Fibroblast of mammary gland (primary cell): ENCODE measurements around the gene GLI3.

Experiments used
- DNase-seq: peaks from one replicate; pipeline ENCODE4 v3.0.0-alpha.2; 2010; ENCODE audit warnings: low read depth
- H3K4me3 ChIP-seq: 2 replicates; pipeline ENCODE4 v1.5.1; 2011; ENCODE audit warnings: low read depth, mild to moderate bottlenecking, low read length, moderate library complexity; ENCODE audit not compliant: control insufficient read depth
- TF ChIP-seq, protein P1 (sequence below): conservative IDR thresholded peaks from 2 replicates; pipeline ENCODE4 v1.5.1; 2011; ENCODE audit warnings: low read depth, low read length, inconsistent platforms; ENCODE audit not compliant: control insufficient read depth, insufficient read depth

The GLI3 gene

DNA sequence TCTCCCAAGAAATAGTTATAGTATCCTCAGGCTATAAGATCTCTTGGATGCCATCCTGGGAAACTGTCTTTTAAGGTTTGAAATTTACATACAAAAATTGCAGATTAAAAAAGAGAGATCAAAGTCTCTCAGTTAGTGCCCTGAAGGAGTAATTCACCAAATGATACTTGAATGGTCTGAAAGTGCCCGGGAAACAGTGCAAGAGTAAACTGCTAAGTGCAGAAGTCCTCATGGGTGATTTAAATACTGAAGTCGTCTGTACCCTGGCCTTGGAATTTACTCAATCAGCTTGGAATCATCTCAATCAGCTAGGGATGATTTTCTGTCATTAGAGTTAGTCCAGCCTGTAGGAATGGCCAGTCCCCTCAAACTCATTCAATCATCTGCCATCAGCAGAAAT is 155.3 kb downstream of the GLI3 start:
- TF ChIP-seq, protein P1, sequence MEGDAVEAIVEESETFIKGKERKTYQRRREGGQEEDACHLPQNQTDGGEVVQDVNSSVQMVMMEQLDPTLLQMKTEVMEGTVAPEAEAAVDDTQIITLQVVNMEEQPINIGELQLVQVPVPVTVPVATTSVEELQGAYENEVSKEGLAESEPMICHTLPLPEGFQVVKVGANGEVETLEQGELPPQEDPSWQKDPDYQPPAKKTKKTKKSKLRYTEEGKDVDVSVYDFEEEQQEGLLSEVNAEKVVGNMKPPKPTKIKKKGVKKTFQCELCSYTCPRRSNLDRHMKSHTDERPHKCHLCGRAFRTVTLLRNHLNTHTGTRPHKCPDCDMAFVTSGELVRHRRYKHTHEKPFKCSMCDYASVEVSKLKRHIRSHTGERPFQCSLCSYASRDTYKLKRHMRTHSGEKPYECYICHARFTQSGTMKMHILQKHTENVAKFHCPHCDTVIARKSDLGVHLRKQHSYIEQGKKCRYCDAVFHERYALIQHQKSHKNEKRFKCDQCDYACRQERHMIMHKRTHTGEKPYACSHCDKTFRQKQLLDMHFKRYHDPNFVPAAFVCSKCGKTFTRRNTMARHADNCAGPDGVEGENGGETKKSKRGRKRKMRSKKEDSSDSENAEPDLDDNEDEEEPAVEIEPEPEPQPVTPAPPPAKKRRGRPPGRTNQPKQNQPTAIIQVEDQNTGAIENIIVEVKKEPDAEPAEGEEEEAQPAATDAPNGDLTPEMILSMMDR = no peak
- no peak overlapping the region for H3K4me3 ChIP-seq
- no peak for DNase-seq

- H3K4me3 ChIP-seq = no peak overlapping the region
- DNase-seq = no peak
- TF ChIP-seq, protein P1 = no peak
These were observed 156.0 kb downstream of the GLI3 start for GRCh38 chr7:42080841-42081586.

- TF ChIP-seq, protein P1 = no peak
- no peak for DNase-seq
- no peak overlapping the region for H3K4me3 ChIP-seq
These were observed 159.5 kb downstream of the GLI3 start for GRCh38 chr7:42077271-42078135.

- TF ChIP-seq, protein P1 = no peak
- H3K4me3 ChIP-seq = no peak overlapping the region
- no peak for DNase-seq
These were observed 160.1 kb downstream of the GLI3 start for GRCh38 chr7:42076870-42077269.

GRCh38 chr7:42075418-42075817 is 161.6 kb downstream of the GLI3 start:
- TF ChIP-seq, protein P1 = no peak
- H3K4me3 ChIP-seq = no peak overlapping the region
- DNase-seq = no peak

GRCh38 chr7:42074076-42074475 is 162.9 kb downstream of the GLI3 start:
- DNase-seq = no peak
- H3K4me3 ChIP-seq = no peak overlapping the region
- TF ChIP-seq, protein P1 = no peak
